Measurements from ENCODE around the gene INSYN1.

GRCh38 chr15:73800662-73801345, 47.7 kb upstream of the INSYN1 start:
- TF ChIP-seq EGR1 (IDR thresholded peaks at IDR 0.05) (no peak), CREB1 (IDR thresholded peaks at IDR 0.05; ENCODE audit: low read depth) (no peak), TAF1 (IDR thresholded peaks at IDR 0.05; ENCODE audit: low read depth) (no peak), FOXM1 (IDR thresholded peaks at IDR 0.05; ENCODE audit: borderline replicate concordance, low read depth) (no peak), RAD21 (IDR thresholded peaks at IDR 0.05; ENCODE audit: low read depth) (no peak), EP300 (IDR thresholded peaks at IDR 0.05; ENCODE audit: borderline replicate concordance) (no peak), USF1 (IDR thresholded peaks at IDR 0.05) (no peak)
